ENCODE measurements around the gene BACE1-AS.
"Not testable (repeated sequence)": the region's sequence is repeated elsewhere in the genome, so short reads cannot be mapped to it uniquely, and the experiment has no call there.

- not testable (repeated sequence) for TF ChIP-seq CTCF (IDR thresholded peaks at IDR 0.05; ENCODE audit: insufficient read depth, low read length, poor library complexity, severe bottlenecking); EZH2phosphoT487 (conservative IDR thresholded peaks at IDR 0.05; ENCODE audit: low read length)
Measured at GRCh38 chr11:117264624-117265323, 26.4 kb upstream of the BACE1-AS start.

Data from SU-DHL-6 (cell line).